ENCODE measurements around the gene ABCG4.
A peak's percentile ranks its signal among the peaks of the same experiment; 100 is the strongest.

The ABCG4 gene

GRCh38 chr11:119125821-119126220, 23.0 kb upstream of the ABCG4 start:
- TF ChIP-seq, protein P1, sequence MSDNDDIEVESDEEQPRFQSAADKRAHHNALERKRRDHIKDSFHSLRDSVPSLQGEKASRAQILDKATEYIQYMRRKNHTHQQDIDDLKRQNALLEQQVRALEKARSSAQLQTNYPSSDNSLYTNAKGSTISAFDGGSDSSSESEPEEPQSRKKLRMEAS (IDR thresholded peaks at IDR 0.05), result no peak
- TF ChIP-seq TEAD4 (IDR thresholded peaks at IDR 0.05) (no peak), TAF1 (IDR thresholded peaks at IDR 0.05; ENCODE audit: low read depth) (no peak), ZBTB7A (IDR thresholded peaks at IDR 0.05; ENCODE audit: low read depth) (no peak), EP300 (IDR thresholded peaks at IDR 0.05; ENCODE audit: borderline replicate concordance) (no peak), FOXM1 (IDR thresholded peaks at IDR 0.05; ENCODE audit: borderline replicate concordance, low read depth) (no peak), RAD21 (IDR thresholded peaks at IDR 0.05; ENCODE audit: low read depth) (no peak), CEBPB (IDR thresholded peaks at IDR 0.05) (no peak), USF1 (IDR thresholded peaks at IDR 0.05) (no peak), CREB1 (IDR thresholded peaks at IDR 0.05; ENCODE audit: low read depth) (no peak), TCF12 (IDR thresholded peaks at IDR 0.05; ENCODE audit: low read depth) (no peak), YY1 (IDR thresholded peaks at IDR 0.05; ENCODE audit: low read depth) (no peak), EGR1 (IDR thresholded peaks at IDR 0.05) (no peak), NFIC (IDR thresholded peaks at IDR 0.05) (no peak)
- TF ChIP-seq, protein P2, sequence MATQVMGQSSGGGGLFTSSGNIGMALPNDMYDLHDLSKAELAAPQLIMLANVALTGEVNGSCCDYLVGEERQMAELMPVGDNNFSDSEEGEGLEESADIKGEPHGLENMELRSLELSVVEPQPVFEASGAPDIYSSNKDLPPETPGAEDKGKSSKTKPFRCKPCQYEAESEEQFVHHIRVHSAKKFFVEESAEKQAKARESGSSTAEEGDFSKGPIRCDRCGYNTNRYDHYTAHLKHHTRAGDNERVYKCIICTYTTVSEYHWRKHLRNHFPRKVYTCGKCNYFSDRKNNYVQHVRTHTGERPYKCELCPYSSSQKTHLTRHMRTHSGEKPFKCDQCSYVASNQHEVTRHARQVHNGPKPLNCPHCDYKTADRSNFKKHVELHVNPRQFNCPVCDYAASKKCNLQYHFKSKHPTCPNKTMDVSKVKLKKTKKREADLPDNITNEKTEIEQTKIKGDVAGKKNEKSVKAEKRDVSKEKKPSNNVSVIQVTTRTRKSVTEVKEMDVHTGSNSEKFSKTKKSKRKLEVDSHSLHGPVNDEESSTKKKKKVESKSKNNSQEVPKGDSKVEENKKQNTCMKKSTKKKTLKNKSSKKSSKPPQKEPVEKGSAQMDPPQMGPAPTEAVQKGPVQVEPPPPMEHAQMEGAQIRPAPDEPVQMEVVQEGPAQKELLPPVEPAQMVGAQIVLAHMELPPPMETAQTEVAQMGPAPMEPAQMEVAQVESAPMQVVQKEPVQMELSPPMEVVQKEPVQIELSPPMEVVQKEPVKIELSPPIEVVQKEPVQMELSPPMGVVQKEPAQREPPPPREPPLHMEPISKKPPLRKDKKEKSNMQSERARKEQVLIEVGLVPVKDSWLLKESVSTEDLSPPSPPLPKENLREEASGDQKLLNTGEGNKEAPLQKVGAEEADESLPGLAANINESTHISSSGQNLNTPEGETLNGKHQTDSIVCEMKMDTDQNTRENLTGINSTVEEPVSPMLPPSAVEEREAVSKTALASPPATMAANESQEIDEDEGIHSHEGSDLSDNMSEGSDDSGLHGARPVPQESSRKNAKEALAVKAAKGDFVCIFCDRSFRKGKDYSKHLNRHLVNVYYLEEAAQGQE (IDR thresholded peaks at IDR 0.05; ENCODE audit: low read depth), result no peak

DNA sequence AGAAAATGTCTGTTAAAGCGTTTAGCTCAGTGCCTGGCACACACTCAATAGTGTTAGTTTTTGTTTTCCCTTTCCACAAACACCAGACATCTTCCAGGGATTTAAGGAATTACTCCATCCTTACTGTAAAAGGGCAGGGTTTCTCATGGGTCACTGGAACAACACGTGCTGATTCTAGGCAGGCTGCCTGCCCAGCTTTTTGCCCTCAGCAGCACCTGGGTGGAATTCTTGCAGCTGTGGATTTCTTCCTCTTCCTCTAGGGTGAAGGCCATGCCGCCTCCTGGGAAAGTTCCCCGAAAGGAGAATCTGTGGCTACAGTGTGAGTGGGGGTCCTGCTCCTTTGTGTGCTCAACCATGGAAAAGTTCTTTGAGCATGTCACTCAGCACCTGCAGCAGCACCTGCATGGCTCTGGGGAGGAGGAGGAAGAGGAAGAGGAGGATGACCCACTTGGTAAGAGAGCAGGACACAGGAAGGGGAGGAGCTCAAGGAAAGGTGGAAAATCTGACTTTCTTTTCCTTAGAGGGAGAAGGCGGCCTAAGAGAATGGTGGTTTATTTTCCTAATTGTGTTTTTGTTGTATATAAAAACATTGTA, 22.1 kb upstream of the ABCG4 start:
- TF ChIP-seq YY1 (IDR thresholded peaks at IDR 0.05; ENCODE audit: low read depth) (no peak), EGR1 (IDR thresholded peaks at IDR 0.05) (no peak), NFIC (IDR thresholded peaks at IDR 0.05) (no peak)

DNA sequence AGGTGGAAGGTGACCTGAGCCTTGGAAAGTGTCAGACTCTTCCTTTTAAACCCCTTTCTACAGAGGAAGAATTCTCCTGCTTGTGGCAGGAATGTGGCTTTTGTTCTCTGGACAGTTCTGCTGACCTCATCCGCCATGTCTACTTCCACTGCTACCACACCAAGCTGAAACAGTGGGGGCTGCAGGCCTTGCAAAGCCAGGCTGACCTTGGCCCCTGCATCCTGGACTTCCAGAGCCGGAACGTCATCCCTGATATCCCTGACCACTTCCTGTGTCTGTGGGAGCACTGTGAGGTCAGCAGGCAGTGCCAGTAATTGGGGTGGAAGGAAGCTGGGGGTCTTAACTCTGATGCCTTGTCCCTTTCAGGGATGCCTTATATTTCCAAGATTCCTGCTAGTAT, 18.2 kb upstream of the ABCG4 start:
- TF ChIP-seq ZBTB7A (IDR thresholded peaks at IDR 0.05; ENCODE audit: low read depth), result no peak
- no peak for TF ChIP-seq CEBPB (IDR thresholded peaks at IDR 0.05)
- TF ChIP-seq, protein P1 (IDR thresholded peaks at IDR 0.05), result no peak
- no peak for TF ChIP-seq USF1 (IDR thresholded peaks at IDR 0.05)
- TF ChIP-seq, protein P2 (IDR thresholded peaks at IDR 0.05; ENCODE audit: low read depth), result no peak
- no peak for TF ChIP-seq TAF1 (IDR thresholded peaks at IDR 0.05; ENCODE audit: low read depth)
- TF ChIP-seq YY1 (IDR thresholded peaks at IDR 0.05; ENCODE audit: low read depth), result no peak
- TF ChIP-seq TCF12 (IDR thresholded peaks at IDR 0.05; ENCODE audit: low read depth), result no peak
- TF ChIP-seq EP300 (IDR thresholded peaks at IDR 0.05; ENCODE audit: borderline replicate concordance), result no peak
- no peak for TF ChIP-seq NFIC (IDR thresholded peaks at IDR 0.05)
- no peak for TF ChIP-seq EGR1 (IDR thresholded peaks at IDR 0.05)
- TF ChIP-seq FOXM1 (IDR thresholded peaks at IDR 0.05; ENCODE audit: borderline replicate concordance, low read depth), result no peak
- no peak for TF ChIP-seq RAD21 (IDR thresholded peaks at IDR 0.05; ENCODE audit: low read depth)
- TF ChIP-seq CREB1 (IDR thresholded peaks at IDR 0.05; ENCODE audit: low read depth), result no peak
- TF ChIP-seq TEAD4 (IDR thresholded peaks at IDR 0.05), result no peak

DNA sequence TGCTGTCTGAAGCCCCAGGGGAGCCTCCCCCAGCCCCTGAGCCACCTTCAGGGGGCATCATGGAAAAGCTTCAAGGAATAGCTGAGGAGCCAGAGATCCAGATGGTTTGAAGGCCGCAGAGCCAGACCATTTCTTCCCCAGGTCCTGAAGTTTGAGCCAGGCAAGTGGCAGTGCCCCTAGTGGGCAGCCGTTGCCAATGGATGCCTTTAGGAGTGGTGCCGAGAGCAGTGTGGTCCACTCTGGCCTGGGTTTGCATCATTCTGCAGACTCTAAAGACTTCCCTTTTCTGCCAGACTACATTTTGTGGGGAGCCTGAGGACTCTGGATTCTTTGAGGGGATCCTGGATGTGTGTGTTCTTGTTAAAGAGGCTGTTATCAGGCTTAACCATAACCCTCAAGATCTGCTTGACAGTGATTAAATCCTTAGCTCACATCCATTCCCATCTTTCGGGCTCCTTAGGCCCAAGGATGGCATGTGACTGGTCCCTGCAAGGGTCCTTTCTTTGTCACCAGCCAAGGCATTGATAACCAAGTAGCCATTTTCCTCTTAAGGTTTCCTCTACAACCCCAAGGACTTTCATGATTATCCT, 14.4 kb upstream of the ABCG4 start:
- peak; percentile 27; the same call in 1 of the 2 replicates for TF ChIP-seq RAD21 (IDR thresholded peaks at IDR 0.05; ENCODE audit: low read depth)
- no peak for TF ChIP-seq TEAD4 (IDR thresholded peaks at IDR 0.05)
- no peak for TF ChIP-seq FOXM1 (IDR thresholded peaks at IDR 0.05; ENCODE audit: borderline replicate concordance, low read depth)

DNA sequence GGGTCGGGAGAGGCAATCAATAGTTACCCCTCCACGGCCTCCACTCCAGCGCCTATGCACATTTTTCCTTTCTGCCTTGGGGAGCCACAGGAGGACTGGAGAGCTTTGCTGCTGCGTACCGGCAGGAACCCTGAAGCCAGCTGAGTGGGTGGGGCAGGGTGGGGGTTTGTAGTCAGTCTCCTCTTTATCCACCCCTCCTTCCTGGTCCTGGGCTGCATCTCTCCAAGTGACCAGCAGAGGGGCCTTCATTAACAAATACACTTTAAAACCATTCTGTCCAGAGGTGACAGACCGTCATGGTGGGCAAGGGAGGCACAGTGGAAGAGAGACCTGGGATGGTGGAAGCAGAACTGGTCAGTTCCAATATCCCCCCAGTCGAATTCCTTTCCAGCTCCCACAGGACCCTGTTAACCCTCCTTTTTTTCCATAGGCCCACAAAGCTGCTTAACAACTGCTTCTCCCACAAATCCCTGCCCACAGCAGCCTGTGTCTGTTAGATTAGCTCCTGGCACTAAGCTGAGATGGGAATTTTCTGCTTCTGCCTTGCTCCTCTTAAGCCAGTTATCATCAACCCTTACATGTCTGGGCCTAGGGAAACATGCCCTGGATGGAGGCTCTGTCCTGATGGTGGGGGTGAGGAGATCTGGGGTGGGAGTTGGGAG, 3.9 kb upstream of the ABCG4 start:
- TF ChIP-seq RAD21 (IDR thresholded peaks at IDR 0.05; ENCODE audit: low read depth), result peak; percentile 64
- TF ChIP-seq ZBTB7A (IDR thresholded peaks at IDR 0.05; ENCODE audit: low read depth), result no peak

GRCh38 chr11:119145551-119145950, 3.3 kb upstream of the ABCG4 start:
- TF ChIP-seq, protein P2 (IDR thresholded peaks at IDR 0.05; ENCODE audit: low read depth), result no peak
- TF ChIP-seq EGR1 (IDR thresholded peaks at IDR 0.05) (no peak), EP300 (IDR thresholded peaks at IDR 0.05; ENCODE audit: borderline replicate concordance) (no peak), NFIC (IDR thresholded peaks at IDR 0.05) (no peak), YY1 (IDR thresholded peaks at IDR 0.05; ENCODE audit: low read depth) (no peak), RAD21 (IDR thresholded peaks at IDR 0.05; ENCODE audit: low read depth) (no peak), ZBTB7A (IDR thresholded peaks at IDR 0.05; ENCODE audit: low read depth) (no peak)
- TF ChIP-seq, protein P1 (IDR thresholded peaks at IDR 0.05), result no peak
